A172 (cell line): ENCODE results near the gene AGPAT3. TPM values are rescaled to one million over a fixed set of nuclear protein-coding genes. Genes with fewer than 3 reads are reported as not detected.

ENCODE experiments used
- DNase-seq: peaks from one replicate; pipeline ENCODE4 v3.0.0-alpha.2; 2015; ENCODE audit warnings: low spot score
- total RNA-seq: library from RNA; depleted of rRNA; stranded (reverse); fragments of >200 nt; shearing (Covaris generic); gene quantifications from 2 replicates; pipeline ENCODE4 v1.2.3, GENCODE V29; 2014

The AGPAT3 gene
- total RNA-seq, 1 experiment from 2014 or later, result 73.4 TPM

DNA sequence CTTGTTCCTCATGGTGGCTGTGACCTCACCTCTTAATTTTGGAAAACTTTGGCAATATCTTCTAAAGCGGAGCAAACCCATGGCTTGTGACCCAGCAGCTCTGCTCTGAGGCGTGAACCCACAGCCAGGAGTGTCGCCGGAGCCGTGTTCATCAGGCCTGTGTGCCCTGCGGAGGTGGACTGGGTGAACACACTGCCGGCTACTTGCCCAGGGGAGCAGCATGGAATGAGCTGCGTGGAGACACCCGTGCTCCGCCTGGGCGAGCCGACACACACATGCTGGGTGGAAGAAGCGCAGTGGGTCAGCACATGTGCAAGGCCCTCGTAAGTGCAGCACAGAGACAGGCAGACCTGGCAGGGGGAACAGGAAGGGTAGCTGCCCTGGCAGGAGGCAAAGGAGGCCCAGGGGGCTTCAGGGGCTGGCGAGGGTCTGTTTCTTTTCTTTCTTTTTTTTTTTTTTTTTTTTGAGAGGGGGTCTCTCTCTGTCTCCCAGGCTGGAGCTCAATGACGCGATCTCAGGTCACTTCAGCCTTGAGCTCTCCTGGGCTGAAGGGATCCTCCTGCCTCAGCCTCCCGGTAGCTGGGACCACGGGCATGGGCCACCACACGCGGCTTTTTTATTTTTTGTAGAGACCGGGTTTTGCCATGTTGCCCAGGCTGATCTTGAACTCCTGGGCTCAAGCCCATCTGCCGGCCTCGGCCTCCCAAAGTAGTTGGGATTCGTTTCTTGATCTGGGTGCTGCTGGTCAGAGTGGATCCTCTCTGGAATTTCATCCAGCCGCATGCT is 41.8 kb downstream of the AGPAT3 start:
- no peak for DNase-seq

DNA sequence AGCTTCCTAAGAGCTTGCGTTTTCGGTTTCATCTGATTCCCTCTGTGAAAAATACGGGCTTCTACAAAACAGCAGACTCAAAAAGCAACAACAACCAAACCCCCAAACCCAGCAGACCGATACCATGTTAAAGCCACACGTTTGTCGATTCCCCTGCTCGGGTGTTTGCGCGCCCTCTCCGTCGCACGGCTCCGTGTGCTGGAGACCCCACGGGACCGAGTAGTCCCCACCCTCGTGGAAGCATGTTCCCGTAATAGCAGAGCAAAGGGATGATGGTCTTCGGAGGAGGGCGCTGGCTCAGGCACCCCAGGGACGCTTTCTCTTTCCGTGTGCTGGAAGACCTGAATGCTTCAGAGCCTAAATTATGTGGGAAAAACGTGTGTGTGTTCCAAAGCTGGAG is 42.7 kb downstream of the AGPAT3 start:
- DNase-seq, result no peak

DNA sequence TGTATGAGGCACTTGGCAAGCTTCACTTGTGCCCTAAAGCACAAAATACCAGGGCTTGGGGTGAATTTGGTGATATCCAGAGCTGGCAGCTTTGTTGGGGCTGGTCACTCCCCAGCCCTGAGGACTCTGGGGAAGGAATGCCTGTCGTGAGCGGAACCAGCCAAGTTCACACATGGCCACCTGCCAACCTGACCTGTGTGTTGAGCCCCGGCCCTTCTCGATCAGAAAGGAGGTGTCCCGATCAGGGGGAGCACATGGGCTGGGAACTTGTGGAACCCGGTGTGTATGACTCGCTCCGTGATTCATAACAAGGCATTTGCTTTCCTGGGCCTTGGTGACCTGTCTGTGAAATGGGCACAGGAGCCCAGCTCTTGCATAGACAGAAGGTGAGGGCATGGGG is 43.1 kb downstream of the AGPAT3 start:
- no peak for DNase-seq

DNA sequence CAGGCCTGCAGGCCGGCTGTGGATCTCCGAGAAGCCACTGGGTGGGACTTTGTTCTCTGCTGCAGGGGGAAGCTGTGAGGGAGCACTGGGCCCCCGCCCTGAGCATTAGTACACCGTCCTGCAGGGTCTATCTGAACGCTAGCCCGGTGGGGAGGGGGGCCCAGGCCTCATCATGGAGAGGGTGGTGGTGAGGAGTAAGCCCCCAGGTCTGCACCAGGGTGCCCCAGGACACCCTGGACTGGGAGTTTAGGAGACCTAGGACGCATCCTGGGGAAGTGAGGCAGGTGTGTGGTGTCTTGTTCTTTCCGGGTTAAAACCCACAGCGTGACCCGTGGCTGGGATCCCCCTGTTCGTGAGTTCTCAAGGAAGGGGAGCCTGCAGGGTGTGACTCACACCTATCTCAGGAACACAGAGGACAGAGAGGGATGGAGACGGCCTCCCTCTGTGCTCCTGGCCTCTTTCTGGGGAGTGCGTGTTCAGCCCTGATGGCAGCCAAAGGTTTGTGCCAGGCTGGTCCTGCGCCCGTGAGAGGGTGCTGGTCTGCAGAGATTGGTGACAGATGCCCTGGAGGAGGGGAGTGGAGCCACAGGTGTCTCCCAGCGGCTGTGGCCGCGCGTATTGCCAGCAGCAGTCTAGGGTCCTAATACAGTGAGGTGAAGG is 44.8 kb downstream of the AGPAT3 start:
- DNase-seq, result no peak

DNA sequence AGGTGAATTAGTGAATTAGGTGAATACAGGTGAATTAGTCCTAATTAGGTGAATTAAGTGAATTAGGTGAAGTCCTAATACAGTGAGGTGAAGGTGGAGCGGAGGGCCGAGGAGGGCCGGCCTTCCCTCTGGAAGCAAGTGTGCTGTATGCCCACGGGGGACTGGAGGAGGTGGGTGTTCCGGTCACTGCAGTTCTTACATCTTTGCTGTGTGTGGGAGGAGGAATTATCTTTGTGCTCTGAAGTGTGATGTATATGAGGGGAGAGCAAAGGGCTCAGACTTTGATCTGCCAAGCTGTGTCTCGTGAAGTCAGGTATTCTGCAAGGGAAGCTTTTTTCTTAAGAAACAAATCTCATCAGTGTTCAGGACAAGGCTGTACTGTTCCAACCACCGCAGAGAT is 45.4 kb downstream of the AGPAT3 start:
- no peak for DNase-seq

DNA sequence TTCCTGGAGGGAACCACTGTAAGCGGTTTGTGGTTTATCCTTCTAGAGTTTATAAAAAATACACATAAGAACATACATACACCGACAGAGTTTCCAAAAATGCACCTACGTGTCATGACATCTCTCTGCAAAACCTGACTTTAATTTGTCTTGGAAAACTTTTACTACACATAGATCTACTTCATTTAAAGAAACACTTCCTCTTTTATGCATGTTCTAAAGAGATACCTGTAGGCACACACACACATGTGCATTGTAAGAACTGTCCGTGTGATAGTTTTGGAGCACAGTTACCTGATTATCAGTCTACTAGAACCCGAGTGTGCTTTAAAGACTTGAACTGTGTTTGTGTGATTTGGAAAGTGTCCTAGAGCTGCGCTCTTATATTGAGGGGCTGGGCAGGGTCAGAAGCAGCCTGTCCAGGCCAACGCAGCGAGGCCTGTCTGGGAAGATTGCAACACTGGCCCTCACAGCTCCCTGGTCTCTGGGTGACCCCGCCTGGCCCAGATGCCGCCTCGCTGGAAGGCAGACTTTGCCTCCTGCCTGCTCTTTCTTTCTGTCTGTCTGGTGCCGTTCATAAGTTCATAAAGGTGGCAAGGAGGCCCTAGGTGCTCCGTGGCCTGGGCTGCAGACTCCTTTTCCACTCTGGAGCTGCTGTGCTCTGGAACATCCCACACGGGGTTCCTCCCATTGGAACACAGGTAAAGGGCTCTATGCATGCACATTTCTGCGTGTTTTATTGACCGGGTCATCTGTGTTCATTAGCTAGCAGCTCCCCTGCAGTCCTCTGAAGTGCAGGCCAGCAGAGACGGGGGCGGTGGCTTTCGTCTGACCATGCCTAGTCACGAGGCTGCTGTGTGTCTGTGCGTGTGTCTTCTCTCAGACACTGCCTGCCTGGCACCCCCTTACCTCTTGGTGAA is 46.3 kb downstream of the AGPAT3 start:
- DNase-seq, result no peak

DNA sequence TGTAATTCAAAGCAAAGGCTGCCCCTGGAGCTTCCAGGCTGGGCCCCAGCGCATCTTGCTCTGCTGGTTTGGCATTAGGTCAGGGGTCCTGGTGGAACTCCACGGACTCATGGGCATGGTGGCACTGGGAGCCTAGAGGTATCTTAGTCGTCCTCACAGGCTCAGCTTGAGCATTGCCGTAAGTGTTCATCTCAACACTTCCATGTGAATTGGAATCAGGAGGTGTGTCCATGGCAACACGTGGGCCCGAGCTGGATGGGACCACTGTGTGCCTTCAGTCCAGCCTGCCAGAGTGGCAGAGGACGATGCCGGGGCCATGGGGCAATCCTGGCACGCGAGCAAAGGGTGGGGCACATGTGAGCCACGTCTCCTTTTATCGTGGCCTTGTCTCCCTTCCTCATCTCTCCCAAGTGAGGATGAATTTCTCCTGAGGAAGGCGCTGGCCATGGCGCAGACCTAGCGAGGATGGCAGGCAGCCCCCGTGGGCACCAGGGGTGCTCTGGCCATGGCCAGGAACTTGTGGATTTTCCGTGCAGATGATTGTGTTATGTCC is 47.0 kb downstream of the AGPAT3 start:
- DNase-seq, result no peak

DNA sequence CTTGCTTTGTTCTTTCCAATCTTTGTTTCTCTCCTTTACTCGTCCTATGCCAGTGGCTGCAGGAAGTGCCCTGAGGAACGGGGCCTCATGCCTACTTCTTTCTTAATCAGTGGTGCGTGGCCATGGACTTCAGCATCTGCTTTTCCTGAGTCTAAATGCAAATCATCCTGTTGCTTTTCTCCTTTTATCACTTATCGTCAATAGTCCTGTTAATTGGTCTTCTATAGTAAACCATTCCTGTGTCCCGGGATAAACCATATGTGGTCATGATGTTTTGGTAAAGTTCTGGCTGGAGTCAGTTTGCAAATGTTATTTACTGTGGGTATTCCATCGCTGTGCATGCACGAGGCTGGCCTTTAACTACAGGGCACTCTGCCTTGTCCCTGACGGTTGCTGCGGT is 47.5 kb downstream of the AGPAT3 start:
- DNase-seq, result no peak

DNA sequence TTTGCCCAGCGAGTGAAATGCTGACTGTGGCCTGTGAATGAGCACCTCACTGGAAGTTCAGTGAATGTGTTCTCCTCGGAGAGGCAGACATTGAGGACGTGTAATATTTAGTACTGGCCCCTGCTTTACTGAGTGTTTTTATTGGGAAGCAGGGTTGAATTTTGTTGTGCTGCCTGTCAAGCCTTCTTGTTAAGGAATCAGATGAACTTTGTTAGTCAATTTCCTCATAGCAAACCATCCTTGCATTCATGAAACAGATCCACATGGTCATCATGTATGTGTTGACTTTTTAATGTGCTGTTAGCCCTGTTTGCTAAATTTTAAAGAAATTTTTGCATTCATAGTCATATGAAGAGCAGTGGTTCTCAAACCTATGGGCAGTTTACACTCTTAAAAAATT is 47.9 kb downstream of the AGPAT3 start:
- DNase-seq, result no peak

DNA sequence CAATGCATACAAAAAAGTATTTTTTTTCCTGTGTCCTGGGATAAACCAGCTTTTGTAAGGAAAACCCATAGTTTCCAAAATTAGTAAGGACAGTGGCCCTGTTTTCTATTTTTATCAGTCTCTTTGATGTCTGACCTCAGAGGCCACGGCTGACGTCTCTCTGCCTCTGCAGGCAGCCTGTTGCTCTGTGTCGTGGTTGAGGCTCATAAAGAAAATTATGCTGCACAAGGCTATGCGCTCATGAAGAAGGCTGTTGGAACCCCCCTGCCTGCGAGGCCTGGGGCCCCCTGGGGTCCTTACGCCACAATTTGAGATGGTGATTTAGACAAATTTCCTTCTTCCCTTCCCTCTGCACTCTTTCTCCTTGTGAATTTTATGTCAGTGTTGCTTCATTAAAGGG is 48.9 kb downstream of the AGPAT3 start:
- no peak for DNase-seq

DNA sequence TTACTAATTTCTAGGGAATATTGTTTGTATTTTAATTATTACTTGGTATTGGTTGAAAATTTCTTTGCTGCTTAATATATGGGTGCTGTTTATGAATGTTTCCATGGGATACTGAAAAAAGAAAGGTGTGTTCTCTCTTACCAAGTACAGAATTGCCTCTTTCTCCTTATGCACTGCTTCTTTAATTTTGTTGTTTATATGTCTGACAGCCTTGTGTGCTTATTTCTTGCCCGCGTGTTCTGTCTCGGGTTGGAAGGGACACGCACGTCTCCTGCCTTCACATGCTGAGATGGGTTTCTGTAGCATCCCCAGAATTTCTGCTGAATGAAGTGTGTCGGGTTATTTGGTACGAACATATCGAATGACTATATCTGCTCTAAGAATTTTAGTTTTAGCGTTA is 51.1 kb downstream of the AGPAT3 start:
- no peak for DNase-seq

DNA sequence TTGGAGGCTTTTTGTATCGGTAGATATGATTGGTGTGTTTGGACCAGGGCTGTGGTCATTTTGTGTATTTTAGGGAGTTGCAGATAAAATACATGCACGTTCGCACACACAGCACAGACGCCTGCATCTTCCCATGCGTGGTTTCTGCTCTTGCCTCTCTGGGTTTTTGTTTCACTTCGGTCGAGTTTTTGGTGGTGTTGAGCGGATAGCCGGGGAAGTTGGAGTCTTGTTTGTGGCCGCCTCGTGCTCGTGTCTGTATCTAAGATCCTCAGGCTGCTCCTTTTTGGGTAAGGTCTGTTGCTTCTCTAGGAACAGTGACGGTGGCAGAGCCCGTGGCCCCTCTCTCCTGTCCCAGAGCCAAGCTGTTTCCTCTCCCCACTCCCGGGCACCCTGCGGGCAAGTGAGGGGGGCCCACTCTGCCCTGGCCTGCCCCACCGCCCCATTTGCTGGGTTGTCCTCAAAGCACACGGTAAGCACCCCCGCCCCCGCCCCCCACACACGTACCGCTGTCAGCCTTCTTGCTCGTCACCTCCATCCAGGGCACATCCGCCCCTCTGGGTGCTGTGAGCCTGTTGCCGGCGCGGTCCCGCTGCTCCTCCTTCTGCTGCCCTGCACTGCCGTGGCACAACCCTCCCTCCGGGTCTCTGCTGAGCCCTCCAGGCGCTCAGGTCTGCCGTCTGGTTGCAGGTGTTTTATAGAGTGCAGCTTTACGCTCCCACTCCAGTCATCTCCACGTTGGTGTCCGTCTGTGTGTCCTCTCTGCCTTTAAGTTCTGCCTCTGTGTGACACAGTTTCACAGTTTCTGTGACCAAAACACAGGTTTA is 51.9 kb downstream of the AGPAT3 start:
- DNase-seq, result no peak

DNA sequence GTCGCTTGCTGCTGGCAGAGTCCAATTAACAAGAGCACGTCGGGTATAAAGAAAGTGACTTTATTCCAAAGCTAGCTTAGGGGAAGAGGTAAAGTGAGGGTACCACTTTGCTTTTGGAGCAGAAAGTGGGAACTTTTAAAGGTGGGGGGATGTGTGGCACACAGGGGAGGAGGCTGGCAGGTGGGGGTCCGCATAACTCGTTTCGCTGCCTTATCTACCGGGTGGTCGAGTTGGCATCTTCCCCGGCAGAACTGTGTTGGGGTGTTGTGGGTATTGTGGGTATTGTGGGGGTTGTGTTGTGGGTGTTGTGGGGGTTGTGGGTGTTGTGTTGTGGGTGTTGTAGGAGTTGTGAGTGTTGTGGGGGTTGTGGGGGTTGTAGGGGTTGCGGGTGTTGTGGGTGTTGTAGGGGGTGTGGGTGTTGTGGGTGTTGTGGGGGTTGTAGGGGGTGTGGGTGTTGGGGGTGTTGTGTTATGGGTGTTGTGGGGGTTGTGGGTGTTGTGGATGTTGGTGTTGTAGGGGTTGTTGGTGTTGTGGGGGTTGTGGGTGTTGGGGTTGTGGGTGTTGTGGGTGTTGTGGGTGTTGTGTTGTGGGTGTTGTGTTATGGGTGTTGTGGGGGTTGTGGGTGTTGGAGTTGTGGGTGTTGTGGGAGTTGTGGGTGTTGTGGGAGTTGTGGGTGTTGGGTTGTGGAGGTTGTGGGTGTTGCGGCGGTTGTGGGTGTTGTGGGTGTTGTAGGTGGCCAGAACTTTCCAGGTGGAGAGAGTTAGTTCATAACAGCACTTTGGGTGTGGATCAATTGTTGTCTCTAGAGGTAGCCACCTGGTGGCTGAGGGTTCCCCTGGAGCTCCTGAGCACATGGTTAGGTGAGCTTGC is 52.7 kb downstream of the AGPAT3 start:
- DNase-seq, result no peak

DNA sequence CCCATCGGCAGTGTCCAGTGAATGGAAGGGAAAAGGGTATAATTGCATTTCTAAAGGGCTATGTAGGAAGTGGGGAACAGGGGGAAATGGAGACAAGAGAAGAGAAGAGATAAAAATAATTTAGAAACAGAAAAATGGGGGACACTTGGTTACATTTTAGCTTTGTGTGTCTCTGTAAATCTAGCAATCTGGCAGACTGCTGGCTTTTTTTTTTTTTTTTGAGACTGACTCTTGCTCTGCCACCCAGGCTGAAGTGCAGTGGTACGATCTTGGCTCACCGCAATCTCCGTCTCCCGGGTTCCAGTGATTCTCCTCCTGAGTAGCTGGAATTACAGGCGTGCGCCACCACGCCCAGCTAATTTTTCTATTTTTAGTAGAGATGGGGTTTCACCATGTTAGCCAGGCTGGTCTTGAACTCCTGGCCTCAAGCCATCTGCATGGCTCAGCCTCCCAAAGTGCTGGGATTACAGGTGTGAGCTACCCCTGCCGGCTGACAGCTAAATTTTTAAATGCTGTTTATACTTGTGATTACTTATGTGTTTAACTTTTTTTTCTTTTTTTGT is 53.4 kb downstream of the AGPAT3 start:
- no peak for DNase-seq

DNA sequence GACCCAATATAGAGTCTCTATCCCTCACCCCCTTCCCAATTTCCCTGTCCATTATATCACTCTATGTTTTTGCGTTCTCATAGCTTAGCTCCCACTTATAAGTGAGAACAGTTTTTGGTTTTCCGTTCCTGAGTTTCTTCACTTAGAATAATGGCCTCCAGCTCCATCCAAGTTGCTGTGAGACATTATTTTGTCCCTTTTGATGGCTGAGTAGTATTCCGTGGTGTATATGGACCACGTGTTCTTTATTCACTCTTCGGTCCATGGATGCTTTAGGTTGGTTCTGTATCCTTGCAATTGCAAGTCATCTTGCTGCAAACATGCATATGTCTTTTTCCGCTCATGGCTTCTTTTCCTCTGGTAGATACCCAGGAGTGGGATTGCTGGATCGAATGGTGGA is 54.3 kb downstream of the AGPAT3 start:
- DNase-seq, result no peak

DNA sequence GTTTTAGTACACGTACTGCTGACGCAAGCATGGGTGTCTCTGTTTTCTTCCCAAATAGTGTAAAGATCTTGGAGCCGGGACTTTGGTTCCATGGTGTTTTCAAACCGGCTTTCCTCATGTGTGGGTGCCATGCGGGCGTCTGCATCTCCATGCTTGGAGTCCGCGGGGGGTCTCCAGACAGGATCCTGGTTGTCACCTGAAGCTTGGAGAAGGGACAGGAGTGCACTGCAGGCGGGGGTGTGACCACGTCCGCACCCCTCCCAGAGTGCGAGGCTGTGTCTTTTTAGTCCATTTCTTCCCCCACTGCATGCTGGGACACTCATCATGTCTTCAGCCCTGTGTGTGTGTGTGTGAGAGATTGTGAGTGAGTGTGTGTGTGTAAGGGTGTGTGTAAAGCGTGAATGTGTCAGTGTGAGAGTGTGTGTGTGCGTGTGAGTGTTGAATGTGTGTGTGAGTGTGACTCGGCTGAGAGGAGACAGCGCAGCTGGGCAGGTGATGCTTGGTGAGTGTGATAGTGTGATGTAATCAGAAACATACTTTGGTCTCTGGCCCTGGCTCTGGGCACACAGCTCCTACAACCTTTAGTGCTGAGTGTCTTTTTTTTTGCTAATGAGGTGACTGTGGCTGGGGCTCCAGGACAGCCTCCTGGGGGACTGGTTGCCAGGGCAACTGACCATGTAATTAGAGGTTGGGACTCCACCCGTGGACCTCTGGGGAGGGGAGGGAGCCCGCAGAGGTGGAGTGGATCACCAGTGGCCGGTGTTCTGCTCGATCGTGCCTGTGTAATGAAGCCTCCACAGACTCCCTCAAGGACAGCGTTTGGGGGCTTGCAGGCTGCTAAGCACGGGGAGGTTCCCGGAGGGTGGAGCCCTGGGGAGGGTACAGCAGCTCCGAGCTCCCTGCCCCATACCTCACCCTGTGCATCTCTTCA is 55.1 kb downstream of the AGPAT3 start:
- DNase-seq, result no peak

DNA sequence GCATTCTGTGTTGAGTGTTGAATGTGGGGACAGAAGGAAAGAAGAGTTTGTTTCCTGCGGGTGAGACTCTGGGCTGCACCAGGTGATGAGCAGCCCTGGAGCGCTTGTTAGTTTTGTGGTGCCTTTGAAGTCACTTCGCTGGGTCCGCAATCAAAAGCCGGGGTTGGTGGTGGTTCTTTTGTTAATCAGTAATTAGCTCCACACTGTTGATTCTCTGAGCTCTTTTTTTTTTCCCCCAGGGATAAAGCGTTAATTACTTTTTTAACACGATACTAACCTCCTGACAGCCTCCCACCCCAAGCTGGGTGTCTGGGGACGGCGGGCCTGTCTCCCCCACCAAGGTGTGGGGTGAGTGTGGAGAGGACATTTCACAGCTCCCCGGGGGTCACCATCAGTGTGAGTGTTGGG is 56.6 kb downstream of the AGPAT3 start:
- no peak for DNase-seq

DNA sequence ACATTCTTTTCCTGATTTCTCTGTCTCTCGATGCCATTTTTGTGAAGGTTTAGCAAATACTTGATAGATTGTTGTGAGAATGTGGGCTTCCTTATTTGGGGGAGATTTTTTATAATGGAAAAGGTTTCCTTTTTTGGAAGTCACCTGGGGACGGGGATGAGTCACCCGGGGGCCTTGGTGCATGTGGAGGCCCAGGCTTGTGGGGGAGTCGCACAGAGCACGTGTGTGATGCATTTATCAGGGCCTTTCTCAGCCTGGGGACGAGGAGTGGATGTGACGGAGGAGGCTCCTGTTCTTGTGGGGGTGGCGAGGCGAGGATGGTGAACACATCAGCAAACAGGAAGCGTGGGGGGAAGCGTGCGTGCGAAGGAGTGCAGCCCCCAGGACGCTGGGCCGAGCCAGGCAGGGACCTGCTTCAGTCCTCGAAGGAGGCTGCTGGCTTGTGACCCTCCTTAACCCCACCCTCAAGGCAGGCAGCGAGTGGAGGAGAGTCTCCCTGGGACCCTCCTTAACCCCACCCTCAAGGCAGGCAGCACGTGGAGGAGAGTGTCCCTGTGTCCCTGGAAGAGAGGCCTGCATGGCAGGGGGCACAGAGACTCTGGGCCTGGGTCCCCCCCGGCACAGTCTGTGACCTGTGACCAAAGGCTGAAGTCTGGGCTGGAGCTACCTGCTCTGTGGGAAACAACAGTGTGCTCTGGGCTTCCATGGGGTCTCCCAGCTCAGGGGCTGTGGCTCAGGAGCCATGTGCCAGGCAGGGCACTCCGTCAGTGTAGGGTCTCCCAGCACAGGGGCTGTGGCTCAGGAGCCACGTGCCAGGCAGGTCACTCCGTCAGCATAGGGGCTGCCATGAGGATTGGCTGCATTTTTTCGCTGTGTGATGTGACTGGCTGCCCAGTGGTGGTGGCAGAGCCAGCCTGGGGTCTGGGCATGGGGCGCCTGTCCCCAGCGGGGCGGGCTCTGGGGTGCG is 57.2 kb downstream of the AGPAT3 start:
- peak; percentile 32 for DNase-seq
